K562 (cell line): ENCODE results near the gene ACKR2. TPM values are rescaled to one million over a fixed set of nuclear protein-coding genes. Genes with fewer than 3 reads are reported as not detected.

Experiments
- ATAC-seq: fragments of 200-7000 bp; cut with Tn5 transposase; 3 replicates; pipeline ENCODE4 v1.9.1; 2020; ENCODE audit warnings: moderate library complexity
- BruUV-seq: library from RNA; stranded (reverse); fragments of 400-500 nt; replicated peaks from 2 replicates; lab custom pipeline; 2021; lab: Mats Ljungman, UMichigan
- CTCF ChIA-PET: fragments of 300-600 bp; formaldehyde crosslinking; extraction: SDS; loops from one replicate; lab custom pipeline; 2021; ENCODE audit warnings: low intra/inter-chr PET ratio; lab: Yijun Ruan, JAX
- POLR2A ChIA-PET: fragments of 300-600, 350-650 bp; sonication (Branson Sonifier 250); formaldehyde crosslinking; extraction: SDS; loops from one replicate; lab custom pipeline; 2021; ENCODE audit warnings: antibody characterized with exemption, inconsistent platforms; lab: Yijun Ruan, JAX
- DNase-seq, 4 experiments: peaks; one replicate each; pipeline versions ENCODE4 v3.0.0 to v3.0.0-alpha.2; 2011 to 2018; ENCODE audit warnings: low spot score in 3 of 4, mixed read lengths in 3 of 4; ENCODE audit errors: extremely low read depth in 1 of 4
- FAIRE-seq: peaks from 2 replicates; lab custom pipeline; 2011; peaks lifted over from hg19 to GRCh38; lab: Jason Lieb, UNC
- H2AFZ ChIP-seq: 2 replicates; pipeline ENCODE4 v1.6.0; 2011; ENCODE audit warnings: low read depth, low read length, control low read depth, inconsistent platforms
- H3K27ac ChIP-seq: fragments of 200-600 bp; 3 replicates; pipeline ENCODE4 v1.8.0; 2011; ENCODE audit warnings: low read depth, mild to moderate bottlenecking, control low read depth, inconsistent platforms, low read length, moderate library complexity, mixed read lengths; ENCODE audit errors: extremely low read depth
- H3K27me3 ChIP-seq, 2 experiments: fragments of 300-600 bp in 1 of 2; 2 replicates in 1 of 2; 3 replicates in 1 of 2; pipeline versions ENCODE4 v1.6.0 to v1.8.0; 2011; ENCODE audit warnings: inconsistent platforms in 2 of 2, low read length in 2 of 2, mild to moderate bottlenecking in 1 of 2, mixed read lengths in 1 of 2, moderate library complexity in 1 of 2; ENCODE audit not compliant: control insufficient read depth in 2 of 2, insufficient read depth in 2 of 2
- H3K36me3 ChIP-seq: fragments of 300-600 bp; 3 replicates; pipeline ENCODE4 v1.8.0; 2011; ENCODE audit warnings: mild to moderate bottlenecking, low read length, inconsistent platforms; ENCODE audit not compliant: control insufficient read depth, insufficient read depth
- H3K4me1 ChIP-seq, 2 experiments: fragments of 200-600 bp in 1 of 2; replicated peaks in 1 of 2; 2 replicates in 1 of 2; 3 replicates in 1 of 2; pipeline versions ENCODE4 v1.5.1 to v1.8.0; 2011; ENCODE audit warnings: inconsistent platforms in 2 of 2, low read length in 2 of 2, mild to moderate bottlenecking in 1 of 2, mixed read lengths in 1 of 2, moderate library complexity in 1 of 2; ENCODE audit not compliant: control insufficient read depth in 2 of 2, insufficient read depth in 2 of 2
- H3K4me2 ChIP-seq: 2 replicates; pipeline ENCODE4 v1.6.1; 2011; ENCODE audit warnings: low read length, control low read depth, inconsistent platforms, mixed read lengths; ENCODE audit not compliant: insufficient read depth
- H3K4me3 ChIP-seq: fragments of 200-600 bp; sonication (generic), shearing (Covaris generic); 2 replicates; pipeline ENCODE4 v1.5.1; 2016; ENCODE audit warnings: control low read depth, inconsistent platforms
- H3K79me2 ChIP-seq: fragments of 200-600 bp; 3 replicates; pipeline ENCODE4 v1.8.0; 2011; ENCODE audit warnings: low read length, inconsistent platforms; ENCODE audit not compliant: control insufficient read depth, insufficient read depth
- H3K9ac ChIP-seq, 2 experiments: 2 replicates each; pipeline versions ENCODE4 v1.6.0 to v1.6.1; 2011; ENCODE audit warnings: low read depth in 2 of 2, low read length in 2 of 2, control low read depth in 1 of 2, inconsistent platforms in 1 of 2, mild to moderate bottlenecking in 1 of 2, mixed read lengths in 1 of 2; ENCODE audit not compliant: insufficient read depth in 1 of 2
- H3K9me1 ChIP-seq: one replicate; pipeline ENCODE4 v1.6.0; 2011; ENCODE audit warnings: inconsistent platforms, mild to moderate bottlenecking, low read length, moderate library complexity; ENCODE audit not compliant: control insufficient read depth, insufficient read depth
- H3K9me3 ChIP-seq: replicated peaks from 2 replicates; pipeline ENCODE4 v1.5.1; 2011; ENCODE audit warnings: low read depth, low read length, inconsistent platforms; ENCODE audit not compliant: control insufficient read depth, insufficient read depth
- H4K20me1 ChIP-seq: replicated peaks from 2 replicates; pipeline ENCODE4 v1.6.1; 2011; ENCODE audit warnings: low read length, inconsistent platforms, mixed read lengths; ENCODE audit not compliant: control insufficient read depth, insufficient read depth
- FOS ChIP-seq: IDR thresholded peaks from 3 replicates; pipeline ENCODE4 v1.6.1; 2011; ENCODE audit not compliant: insufficient read length; ENCODE audit errors: extremely low read depth
- KLF13 ChIP-seq: fragments of 450-650 bp; IDR thresholded peaks from 2 replicates; pipeline ENCODE4 v1.6.1; 2016; ENCODE audit warnings: missing genetic modification characterization, low read depth, mild to moderate bottlenecking, missing compliant biosample characterization, moderate library complexity, borderline replicate concordance
- SPI1 ChIP-seq: IDR thresholded peaks from 2 replicates; pipeline ENCODE4 v1.6.1; 2011; ENCODE audit warnings: low read depth, low read length, control low read depth, borderline replicate concordance
- U2AF1 ChIP-seq: fragments of 200-400 bp; formaldehyde crosslinking; optimal IDR thresholded peaks from 2 replicates; pipeline ENCODE3; 2017; ENCODE audit warnings: mild to moderate bottlenecking, low read depth, low read length, moderate library complexity
- ZFX ChIP-seq: sonication (generic); formaldehyde crosslinking; IDR thresholded peaks from 2 replicates; pipeline ENCODE4 v1.8.0; 2022; ENCODE audit warnings: mild to moderate bottlenecking, missing genetic modification reagents, moderate library complexity
- ZNF431 ChIP-seq: sonication (generic); formaldehyde crosslinking; IDR thresholded peaks from 2 replicates; pipeline ENCODE4 v1.8.0; 2022; ENCODE audit warnings: mild to moderate bottlenecking, missing genetic modification reagents
- ZNF511 ChIP-seq: sonication (generic); formaldehyde crosslinking; IDR thresholded peaks from 2 replicates; pipeline ENCODE4 v1.8.0; 2022; ENCODE audit warnings: mild to moderate bottlenecking, missing genetic modification reagents
- WGBS: fragments of 100-300 bp; shearing (Covaris generic); methylation state at CpG from one replicate; pipeline ENCODE4 v1.1.6; 2016; ENCODE audit warnings: low coverage, mixed read lengths; ENCODE audit not compliant: insufficient coverage; ENCODE audit errors: missing lambda C conversion rate; 5-methylcytosine and 5-hydroxymethylcytosine counted together
- in situ Hi-C: fragments of 300-500 bp; cut with MboI; formaldehyde crosslinking; loops from 4 replicates; pipeline ENCODE4 v1.15.0; 2018; ENCODE audit warnings: inconsistent platforms, mixed read lengths
- intact Hi-C: fragments of 100-400 bp; cut with micrococcal nuclease; formaldehyde crosslinking; loops from 2 replicates; pipeline ENCODE4 v1.14.2; 2022
- polyA plus RNA-seq, 8 experiments: library from polyadenylated mRNA; depleted of rRNA in 4 of 8; stranded (reverse) in 5 of 8; unstranded in 3 of 8; fragments of >200 nt; fragmentation: Nextera tagmentation in 2 of 8; fragmentation: Illumina TruSeq in 1 of 8; extraction: Ambion mirVana in 2 of 8; extraction: Trizol in 1 of 8; gene quantifications; 2 replicates each; pipeline versions ENCODE4 v1.2.1 to v1.2.3, GENCODE V29; 2011 to 2014; ENCODE audit warnings: inconsistent platforms in 1 of 8, missing spikeins in 1 of 8
- total RNA-seq, 7 experiments: library from RNA; depleted of rRNA in 6 of 7; stranded (reverse); fragments of >200 nt in 6 of 7; fragmentation: Illumina TruSeq in 2 of 7; extraction: Trizol in 2 of 7; gene quantifications; 2 replicates each; pipeline versions ENCODE4 v1.2.1 to v1.2.3, GENCODE V29; 2011 to 2021; ENCODE audit warnings: low replicate concordance in 1 of 7
- TF ChIP-seq, protein P1 (sequence below): fragments of 200-600 bp; sonication (generic); IDR thresholded peaks from one replicate; pipeline ENCODE4 v1.6.1; 2012; ENCODE audit warnings: mild to moderate bottlenecking, low read depth, low read length, inconsistent platforms

Gene ACKR2
- total and polyA plus RNA-seq, 9 of the 15 experiments (the other 6 are each of a cell fraction or from before 2014, with no cell fraction given) = 0.03 to 0.69 (median 0.25) TPM; not detected in 1

- CTCF ChIA-PET = interaction anchor here (0.9 kb wide), 1 partner anchor 91 kb away, joined by 3 read pairs; no protein-coding TSS in a partner anchor
- FAIRE-seq = no peak
- no peak for TF ChIP-seq FOS
- no peak for TF ChIP-seq ZNF511 (CRISPR knock-in tag)
- no peak for TF ChIP-seq ZFX (CRISPR knock-in tag)
- no peak for TF ChIP-seq KLF13 (tag)
- TF ChIP-seq SPI1 = no peak
- TF ChIP-seq U2AF1 = no peak
- TF ChIP-seq, protein P1, sequence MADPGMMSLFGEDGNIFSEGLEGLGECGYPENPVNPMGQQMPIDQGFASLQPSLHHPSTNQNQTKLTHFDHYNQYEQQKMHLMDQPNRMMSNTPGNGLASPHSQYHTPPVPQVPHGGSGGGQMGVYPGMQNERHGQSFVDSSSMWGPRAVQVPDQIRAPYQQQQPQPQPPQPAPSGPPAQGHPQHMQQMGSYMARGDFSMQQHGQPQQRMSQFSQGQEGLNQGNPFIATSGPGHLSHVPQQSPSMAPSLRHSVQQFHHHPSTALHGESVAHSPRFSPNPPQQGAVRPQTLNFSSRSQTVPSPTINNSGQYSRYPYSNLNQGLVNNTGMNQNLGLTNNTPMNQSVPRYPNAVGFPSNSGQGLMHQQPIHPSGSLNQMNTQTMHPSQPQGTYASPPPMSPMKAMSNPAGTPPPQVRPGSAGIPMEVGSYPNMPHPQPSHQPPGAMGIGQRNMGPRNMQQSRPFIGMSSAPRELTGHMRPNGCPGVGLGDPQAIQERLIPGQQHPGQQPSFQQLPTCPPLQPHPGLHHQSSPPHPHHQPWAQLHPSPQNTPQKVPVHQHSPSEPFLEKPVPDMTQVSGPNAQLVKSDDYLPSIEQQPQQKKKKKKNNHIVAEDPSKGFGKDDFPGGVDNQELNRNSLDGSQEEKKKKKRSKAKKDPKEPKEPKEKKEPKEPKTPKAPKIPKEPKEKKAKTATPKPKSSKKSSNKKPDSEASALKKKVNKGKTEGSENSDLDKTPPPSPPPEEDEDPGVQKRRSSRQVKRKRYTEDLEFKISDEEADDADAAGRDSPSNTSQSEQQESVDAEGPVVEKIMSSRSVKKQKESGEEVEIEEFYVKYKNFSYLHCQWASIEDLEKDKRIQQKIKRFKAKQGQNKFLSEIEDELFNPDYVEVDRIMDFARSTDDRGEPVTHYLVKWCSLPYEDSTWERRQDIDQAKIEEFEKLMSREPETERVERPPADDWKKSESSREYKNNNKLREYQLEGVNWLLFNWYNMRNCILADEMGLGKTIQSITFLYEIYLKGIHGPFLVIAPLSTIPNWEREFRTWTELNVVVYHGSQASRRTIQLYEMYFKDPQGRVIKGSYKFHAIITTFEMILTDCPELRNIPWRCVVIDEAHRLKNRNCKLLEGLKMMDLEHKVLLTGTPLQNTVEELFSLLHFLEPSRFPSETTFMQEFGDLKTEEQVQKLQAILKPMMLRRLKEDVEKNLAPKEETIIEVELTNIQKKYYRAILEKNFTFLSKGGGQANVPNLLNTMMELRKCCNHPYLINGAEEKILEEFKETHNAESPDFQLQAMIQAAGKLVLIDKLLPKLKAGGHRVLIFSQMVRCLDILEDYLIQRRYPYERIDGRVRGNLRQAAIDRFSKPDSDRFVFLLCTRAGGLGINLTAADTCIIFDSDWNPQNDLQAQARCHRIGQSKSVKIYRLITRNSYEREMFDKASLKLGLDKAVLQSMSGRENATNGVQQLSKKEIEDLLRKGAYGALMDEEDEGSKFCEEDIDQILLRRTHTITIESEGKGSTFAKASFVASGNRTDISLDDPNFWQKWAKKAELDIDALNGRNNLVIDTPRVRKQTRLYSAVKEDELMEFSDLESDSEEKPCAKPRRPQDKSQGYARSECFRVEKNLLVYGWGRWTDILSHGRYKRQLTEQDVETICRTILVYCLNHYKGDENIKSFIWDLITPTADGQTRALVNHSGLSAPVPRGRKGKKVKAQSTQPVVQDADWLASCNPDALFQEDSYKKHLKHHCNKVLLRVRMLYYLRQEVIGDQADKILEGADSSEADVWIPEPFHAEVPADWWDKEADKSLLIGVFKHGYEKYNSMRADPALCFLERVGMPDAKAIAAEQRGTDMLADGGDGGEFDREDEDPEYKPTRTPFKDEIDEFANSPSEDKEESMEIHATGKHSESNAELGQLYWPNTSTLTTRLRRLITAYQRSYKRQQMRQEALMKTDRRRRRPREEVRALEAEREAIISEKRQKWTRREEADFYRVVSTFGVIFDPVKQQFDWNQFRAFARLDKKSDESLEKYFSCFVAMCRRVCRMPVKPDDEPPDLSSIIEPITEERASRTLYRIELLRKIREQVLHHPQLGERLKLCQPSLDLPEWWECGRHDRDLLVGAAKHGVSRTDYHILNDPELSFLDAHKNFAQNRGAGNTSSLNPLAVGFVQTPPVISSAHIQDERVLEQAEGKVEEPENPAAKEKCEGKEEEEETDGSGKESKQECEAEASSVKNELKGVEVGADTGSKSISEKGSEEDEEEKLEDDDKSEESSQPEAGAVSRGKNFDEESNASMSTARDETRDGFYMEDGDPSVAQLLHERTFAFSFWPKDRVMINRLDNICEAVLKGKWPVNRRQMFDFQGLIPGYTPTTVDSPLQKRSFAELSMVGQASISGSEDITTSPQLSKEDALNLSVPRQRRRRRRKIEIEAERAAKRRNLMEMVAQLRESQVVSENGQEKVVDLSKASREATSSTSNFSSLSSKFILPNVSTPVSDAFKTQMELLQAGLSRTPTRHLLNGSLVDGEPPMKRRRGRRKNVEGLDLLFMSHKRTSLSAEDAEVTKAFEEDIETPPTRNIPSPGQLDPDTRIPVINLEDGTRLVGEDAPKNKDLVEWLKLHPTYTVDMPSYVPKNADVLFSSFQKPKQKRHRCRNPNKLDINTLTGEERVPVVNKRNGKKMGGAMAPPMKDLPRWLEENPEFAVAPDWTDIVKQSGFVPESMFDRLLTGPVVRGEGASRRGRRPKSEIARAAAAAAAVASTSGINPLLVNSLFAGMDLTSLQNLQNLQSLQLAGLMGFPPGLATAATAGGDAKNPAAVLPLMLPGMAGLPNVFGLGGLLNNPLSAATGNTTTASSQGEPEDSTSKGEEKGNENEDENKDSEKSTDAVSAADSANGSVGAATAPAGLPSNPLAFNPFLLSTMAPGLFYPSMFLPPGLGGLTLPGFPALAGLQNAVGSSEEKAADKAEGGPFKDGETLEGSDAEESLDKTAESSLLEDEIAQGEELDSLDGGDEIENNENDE = no peak
- no peak for TF ChIP-seq ZNF431 (CRISPR knock-in tag)
Measured at GRCh38 chr3:42871592-42872196, 62.4 kb downstream of the ACKR2 start.

More at GRCh38 chr3:42871592-42872196, 62.4 kb downstream of the ACKR2 start:
- in situ Hi-C loops (no loop called here), intact Hi-C loops (no loop called here)
- Histone ChIP-seq H3K4me3 (no peak overlapping the region), H3K4me2 (no peak overlapping the region), H3K36me3 (no peaks in the 10 kb centered on the region), H3K9me1 (peaks cover 2% of the 10 kb centered on the region), H4K20me1 (peaks cover 4% of the 10 kb centered on the region; the same call in 1 of the 2 replicates), H3K9me3 (no peaks in the 10 kb centered on the region), H3K4me1 (no peaks in the 10 kb centered on the region; a peak in 1 of 5 replicates), H3K79me2 (no peaks in the 10 kb centered on the region), H2AFZ (no peak overlapping the region), H3K27ac (no peak overlapping the region), H3K9ac (0 out of 4 replicates have a peak overlapping the region, but pooled peaks of 1 of the 2 experiments have one; percentile 15), H3K27me3 (peaks cover 30 to 90% of the 10 kb centered on the region in 2 experiments)
- WGBS = 1% methylated on average over 5 of the region's 5 CpGs
- POLR2A ChIA-PET = interaction anchor here (0.5 kb wide), 1 partner anchor 106 kb away, joined by 3 read pairs; no protein-coding TSS in a partner anchor
- DNase-seq (peak in 1 of 4 experiments; percentile 15), ATAC-seq (no peak)
- BruUV-seq = no TSS peak
